Kidney glomerular epithelial cell (primary cell): ENCODE data around the gene EIF4E2.

Experiments
- DNase-seq: peaks from one replicate; lab custom pipeline; 2025; lab: John Stamatoyannopoulos, UW

EIF4E2 gene

GRCh38 chr2:232600053-232600773, 49.7 kb downstream of the EIF4E2 start:
- DNase-seq, result no peak

GRCh38 chr2:232603283-232603682, 52.8 kb downstream of the EIF4E2 start:
- DNase-seq, result no peak

GRCh38 chr2:232604535-232604934, 54.0 kb downstream of the EIF4E2 start:
- DNase-seq, result no peak

- DNase-seq, result no peak
Measured at GRCh38 chr2:232607011-232607410, 56.5 kb downstream of the EIF4E2 start.

- no peak for DNase-seq
Measured at GRCh38 chr2:232609607-232610006, 59.1 kb downstream of the EIF4E2 start.

- DNase-seq, result no peak
Measured at GRCh38 chr2:232610081-232610480, 59.6 kb downstream of the EIF4E2 start.

- no peak for DNase-seq
Measured at GRCh38 chr2:232611061-232611460, 60.6 kb downstream of the EIF4E2 start.

GRCh38 chr2:232611559-232612218, 61.2 kb downstream of the EIF4E2 start:
- peak; percentile 55 for DNase-seq

- DNase-seq, result no peak
Measured at GRCh38 chr2:232613538-232614134, 63.1 kb downstream of the EIF4E2 start.

GRCh38 chr2:232615339-232615738, 64.8 kb downstream of the EIF4E2 start:
- DNase-seq, result no peak
